Ascending aorta (tissue), 2 donors: Measurements from ENCODE around the gene MCMBP. TPM values are rescaled to one million over a fixed set of nuclear protein-coding genes. Genes with fewer than 3 reads are reported as not detected.

Experiments
- DNase-seq, 2 donors: peaks; one replicate each; pipeline ENCODE4 v3.0.0-alpha.2; 2019; ENCODE audit warnings: low spot score in 2 of 2
- H3K27ac ChIP-seq, 2 donors: fragments of 200-600 bp; sonication (generic); one replicate each; pipeline ENCODE4 v1.5.1; 2016 to 2017; ENCODE audit warnings: mild to moderate bottlenecking in 1 of 2
- H3K27me3 ChIP-seq: fragments of 200-600 bp; sonication (generic); one replicate; pipeline ENCODE4 v1.5.1; 2017
- H3K36me3 ChIP-seq, 2 donors: fragments of 200-600 bp; sonication (generic); one replicate each; pipeline ENCODE4 v1.5.1; 2016
- H3K4me1 ChIP-seq, 2 donors: fragments of 200-600 bp; sonication (generic); one replicate each; pipeline ENCODE4 v1.5.1; 2016 to 2017; ENCODE audit warnings: mild to moderate bottlenecking in 1 of 2
- H3K4me3 ChIP-seq, 2 donors: fragments of 200-600 bp; sonication (generic); one replicate each; pipeline ENCODE4 v1.5.1; 2016 to 2017; ENCODE audit warnings: mild to moderate bottlenecking in 1 of 2
- H3K9me3 ChIP-seq, 2 donors: fragments of 200-600 bp; sonication (generic); one replicate each; pipeline ENCODE4 v1.5.1; 2016
- intact Hi-C: fragments of 100-400 bp; cut with DNase I; formaldehyde crosslinking; loops from one replicate; pipeline ENCODE4 v1.15.1; 2023
- total RNA-seq: library from RNA; depleted of rRNA; stranded (reverse); fragments of >200 nt; gene quantifications from one replicate; pipeline ENCODE4 v1.1.0, GENCODE V29; 2016
- TF ChIP-seq, protein P1 (sequence below), 3 experiments: fragments of 200-600 bp in 2 of 3; fragments of 450-650 bp in 1 of 3; sonication (generic) in 2 of 3; IDR thresholded peaks; one replicate each; pipeline ENCODE4 v1.5.1; 2016 to 2019; ENCODE audit warnings: antibody characterized with exemption in 3 of 3, mild to moderate bottlenecking in 1 of 3, moderate library complexity in 1 of 3

Gene MCMBP
- total RNA-seq, 1 donor from 2014 or later = 29.4 TPM

DNA sequence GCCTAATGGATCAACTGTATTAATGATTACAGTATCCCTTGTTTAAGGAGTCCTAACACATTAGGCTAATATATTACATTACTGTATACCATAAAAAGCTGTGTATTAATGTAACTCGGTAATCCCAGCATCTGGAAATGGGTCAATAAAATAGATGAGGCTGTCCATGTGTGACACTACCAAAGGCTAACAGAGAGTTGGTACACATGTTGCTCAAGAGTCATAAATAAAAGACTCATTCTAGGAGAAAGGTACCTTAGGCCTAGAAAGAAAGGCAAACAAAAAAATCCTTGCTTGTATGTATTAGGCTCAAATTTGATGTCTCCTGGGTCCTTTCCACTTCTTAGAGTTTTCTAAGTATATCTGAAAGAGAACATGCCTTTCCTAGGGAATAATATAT is 14.6 kb downstream of the MCMBP start:
- H3K27me3 ChIP-seq = no peaks in the 10 kb centered on the region
- no peaks in the 10 kb centered on the region for H3K4me1 ChIP-seq
- intact Hi-C loops = loop anchor here (2.0 to 5.0 kb wide), 3 partner anchors 106 to 249 kb away; no protein-coding TSS in a partner anchor

DNA sequence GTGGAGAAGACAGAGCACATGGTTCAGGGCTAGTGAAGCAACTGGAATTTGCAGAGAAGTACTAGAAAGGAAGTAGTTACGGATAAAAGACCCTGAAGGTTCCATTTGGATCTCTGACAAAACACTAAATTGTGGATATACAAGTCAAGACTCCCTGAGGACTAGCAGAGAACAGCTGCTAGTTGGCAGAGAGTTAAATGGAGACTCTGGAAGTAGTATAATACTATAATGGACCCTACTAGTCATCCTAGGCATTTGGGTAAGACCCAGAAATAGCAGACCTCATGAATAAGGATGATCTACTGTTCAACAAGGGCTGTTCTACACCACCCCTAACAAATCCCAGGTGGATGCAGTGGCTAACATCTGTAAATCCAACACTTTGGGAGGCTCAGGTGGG is 19.1 kb downstream of the MCMBP start:
- peaks cover 43 to 77% of the 10 kb centered on the region in 2 donors for H3K36me3 ChIP-seq
- no peaks in the 10 kb centered on the region for H3K27me3 ChIP-seq
- no peak for DNase-seq
- TF ChIP-seq, protein P1, sequence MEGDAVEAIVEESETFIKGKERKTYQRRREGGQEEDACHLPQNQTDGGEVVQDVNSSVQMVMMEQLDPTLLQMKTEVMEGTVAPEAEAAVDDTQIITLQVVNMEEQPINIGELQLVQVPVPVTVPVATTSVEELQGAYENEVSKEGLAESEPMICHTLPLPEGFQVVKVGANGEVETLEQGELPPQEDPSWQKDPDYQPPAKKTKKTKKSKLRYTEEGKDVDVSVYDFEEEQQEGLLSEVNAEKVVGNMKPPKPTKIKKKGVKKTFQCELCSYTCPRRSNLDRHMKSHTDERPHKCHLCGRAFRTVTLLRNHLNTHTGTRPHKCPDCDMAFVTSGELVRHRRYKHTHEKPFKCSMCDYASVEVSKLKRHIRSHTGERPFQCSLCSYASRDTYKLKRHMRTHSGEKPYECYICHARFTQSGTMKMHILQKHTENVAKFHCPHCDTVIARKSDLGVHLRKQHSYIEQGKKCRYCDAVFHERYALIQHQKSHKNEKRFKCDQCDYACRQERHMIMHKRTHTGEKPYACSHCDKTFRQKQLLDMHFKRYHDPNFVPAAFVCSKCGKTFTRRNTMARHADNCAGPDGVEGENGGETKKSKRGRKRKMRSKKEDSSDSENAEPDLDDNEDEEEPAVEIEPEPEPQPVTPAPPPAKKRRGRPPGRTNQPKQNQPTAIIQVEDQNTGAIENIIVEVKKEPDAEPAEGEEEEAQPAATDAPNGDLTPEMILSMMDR (IDR thresholded peaks at IDR 0.05) = no peak
- no peaks in the 10 kb centered on the region for H3K4me1 ChIP-seq
- no peak overlapping the region for H3K4me3 ChIP-seq
- intact Hi-C loops = no loop called here
- no peaks in the 10 kb centered on the region for H3K9me3 ChIP-seq
- no peak overlapping the region for H3K27ac ChIP-seq

More for the DNA sequence above, 14.6 kb downstream of the MCMBP start:
- TF ChIP-seq, protein P1 (IDR thresholded peaks at IDR 0.05) = no peak
- Histone ChIP-seq H3K9me3 (no peaks in the 10 kb centered on the region), H3K36me3 (peaks cover 20 to 44% of the 10 kb centered on the region in 2 donors), H3K4me3 (no peak overlapping the region), H3K27ac (no peak overlapping the region)
- no peak for DNase-seq

DNA sequence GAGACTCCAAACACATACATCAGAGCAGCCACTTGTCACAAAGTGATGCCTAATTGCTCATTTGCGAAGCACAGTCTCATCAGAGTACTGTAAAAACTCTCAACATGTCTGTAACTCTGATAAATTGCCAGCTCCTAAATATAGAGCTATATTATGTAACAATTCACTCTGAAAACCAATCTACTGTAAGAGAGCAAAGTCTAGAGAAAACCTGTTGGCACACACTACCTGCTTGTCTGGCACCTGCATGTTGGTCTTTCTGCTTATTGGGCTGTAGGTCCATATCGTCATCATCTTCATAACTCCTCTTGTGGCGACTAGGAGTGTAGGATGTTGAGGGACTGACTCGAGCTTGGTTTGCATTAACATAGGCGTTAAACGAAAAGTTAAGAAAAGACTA is 19.8 kb downstream of the MCMBP start:
- intact Hi-C loops = no loop called here
- Histone ChIP-seq H3K27ac (no peak overlapping the region), H3K9me3 (no peaks in the 10 kb centered on the region), H3K4me3 (no peak overlapping the region), H3K27me3 (no peaks in the 10 kb centered on the region), H3K4me1 (no peaks in the 10 kb centered on the region), H3K36me3 (peaks cover 44 to 77% of the 10 kb centered on the region in 2 donors)
- TF ChIP-seq, protein P1 (IDR thresholded peaks at IDR 0.05) = no peak
- no peak for DNase-seq

DNA sequence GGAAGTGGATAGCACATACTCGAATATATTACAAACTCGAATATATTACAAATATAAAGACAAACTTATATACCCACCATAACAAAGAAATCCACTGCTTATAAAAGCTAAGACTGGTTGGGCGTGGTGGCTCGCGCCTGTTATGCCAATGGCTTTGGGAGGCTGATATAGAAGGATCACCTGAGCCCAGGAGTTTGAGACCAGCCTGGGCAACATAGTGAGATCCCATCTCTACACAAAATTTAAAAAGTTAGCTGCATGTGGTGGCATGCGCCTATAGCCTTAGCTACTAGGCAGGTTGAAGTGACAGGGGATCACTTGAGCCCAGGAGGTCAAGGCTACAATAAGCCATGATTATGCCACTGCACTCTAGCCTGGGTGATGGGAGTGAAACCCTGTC is 20.4 kb downstream of the MCMBP start:
- Histone ChIP-seq H3K27ac (no peak overlapping the region), H3K27me3 (no peaks in the 10 kb centered on the region), H3K9me3 (no peaks in the 10 kb centered on the region), H3K36me3 (peaks cover 48 to 81% of the 10 kb centered on the region in 2 donors), H3K4me3 (no peak overlapping the region), H3K4me1 (no peaks in the 10 kb centered on the region)
- TF ChIP-seq, protein P1 (IDR thresholded peaks at IDR 0.05) = no peak
- intact Hi-C loops = no loop called here
- DNase-seq = no peak

DNA sequence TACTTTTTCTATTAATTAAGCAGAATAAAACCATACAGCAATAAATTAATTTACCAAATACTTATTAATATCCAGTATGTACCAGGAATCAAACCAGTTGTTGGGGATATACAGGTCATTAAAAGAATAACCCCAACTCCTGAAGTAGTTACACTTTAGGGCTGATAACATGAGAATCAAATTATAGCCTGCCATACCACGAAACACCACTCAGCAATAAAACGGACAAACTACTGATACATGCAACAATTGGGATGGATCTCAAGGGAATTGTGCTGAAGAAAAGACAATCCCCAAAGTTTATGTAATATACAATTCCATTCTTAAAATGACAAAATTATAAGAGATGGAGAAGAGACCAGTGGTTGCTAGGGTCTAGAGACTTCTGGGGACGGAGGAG is 22.7 kb downstream of the MCMBP start:
- Histone ChIP-seq H3K27me3 (no peaks in the 10 kb centered on the region), H3K9me3 (no peaks in the 10 kb centered on the region), H3K36me3 (peaks cover 53 to 77% of the 10 kb centered on the region in 2 donors), H3K27ac (no peak overlapping the region), H3K4me3 (no peak overlapping the region), H3K4me1 (no peaks in the 10 kb centered on the region)
- intact Hi-C loops = no loop called here
- TF ChIP-seq, protein P1 (IDR thresholded peaks at IDR 0.05) = no peak
- DNase-seq = no peak
